GM19240 (cell line): ENCODE data around the gene CXCR6.

Experiments used
- DNase-seq: peaks from one replicate; pipeline ENCODE4 v3.0.0; 2011; ENCODE audit warnings: low spot score; ENCODE audit not compliant: insufficient read length

The CXCR6 gene

DNA sequence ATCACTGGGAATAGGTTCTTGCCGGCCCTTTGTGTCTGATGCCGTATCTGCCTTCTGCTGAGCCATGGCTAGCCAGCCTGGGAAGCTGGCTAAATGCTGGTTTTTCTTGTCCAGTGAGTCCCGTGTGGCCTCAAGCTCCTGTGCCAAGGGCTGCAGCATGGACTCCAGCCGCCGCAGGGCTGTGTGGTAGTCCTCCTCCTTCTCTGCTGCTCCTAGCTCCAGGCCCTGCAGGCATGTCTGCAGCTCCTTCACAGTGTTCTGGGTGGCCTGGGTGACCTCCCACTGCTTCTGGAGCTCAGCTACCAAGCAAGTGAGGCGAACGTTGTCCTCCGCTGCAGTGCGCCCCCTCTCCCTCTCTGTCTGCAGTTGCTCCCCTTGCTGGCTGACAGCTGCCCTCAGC, 24.9 kb downstream of the CXCR6 start:
- no peak for DNase-seq

- no peak for DNase-seq
These were observed 25.4 kb downstream of the CXCR6 start for GRCh38 chr3:45968706-45969105.

DNA sequence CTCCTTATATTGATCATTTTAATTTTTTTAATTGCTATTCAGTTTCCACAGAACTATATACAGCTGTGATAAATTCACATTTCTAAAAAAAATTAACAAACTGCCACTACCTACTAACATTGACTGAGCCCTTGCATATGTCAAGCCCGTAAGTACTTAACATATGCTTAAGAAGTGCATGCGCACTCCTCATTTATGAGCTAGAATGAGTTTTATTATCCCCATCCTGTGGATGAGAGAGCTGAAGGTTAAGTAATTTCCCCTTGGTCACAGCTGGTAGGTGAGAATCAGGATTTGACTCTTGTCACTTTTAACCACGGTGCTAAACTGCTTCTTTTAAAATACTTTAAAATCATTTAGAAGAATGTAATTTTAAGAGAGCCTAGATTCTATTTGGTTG, 25.9 kb downstream of the CXCR6 start:
- no peak for DNase-seq

DNA sequence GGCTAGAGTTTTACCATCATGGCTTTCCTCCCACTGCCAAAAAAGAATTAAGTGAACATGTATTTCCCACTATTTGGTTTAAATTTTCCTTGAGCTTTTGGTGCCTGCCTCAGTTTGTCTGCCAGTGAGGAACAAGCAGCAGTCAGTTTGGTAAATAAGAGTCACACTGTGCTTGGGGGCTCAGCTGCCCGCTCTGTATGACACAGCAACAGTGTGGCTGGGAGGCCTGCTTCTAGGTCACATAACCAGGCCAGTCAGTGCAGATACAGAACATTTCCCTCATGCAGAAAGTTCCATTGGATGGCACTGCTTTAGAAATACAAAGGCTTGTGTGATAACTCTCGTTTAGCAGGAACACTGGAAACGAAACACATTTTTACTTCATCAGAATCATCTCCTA, 26.7 kb downstream of the CXCR6 start:
- DNase-seq = no peak

DNA sequence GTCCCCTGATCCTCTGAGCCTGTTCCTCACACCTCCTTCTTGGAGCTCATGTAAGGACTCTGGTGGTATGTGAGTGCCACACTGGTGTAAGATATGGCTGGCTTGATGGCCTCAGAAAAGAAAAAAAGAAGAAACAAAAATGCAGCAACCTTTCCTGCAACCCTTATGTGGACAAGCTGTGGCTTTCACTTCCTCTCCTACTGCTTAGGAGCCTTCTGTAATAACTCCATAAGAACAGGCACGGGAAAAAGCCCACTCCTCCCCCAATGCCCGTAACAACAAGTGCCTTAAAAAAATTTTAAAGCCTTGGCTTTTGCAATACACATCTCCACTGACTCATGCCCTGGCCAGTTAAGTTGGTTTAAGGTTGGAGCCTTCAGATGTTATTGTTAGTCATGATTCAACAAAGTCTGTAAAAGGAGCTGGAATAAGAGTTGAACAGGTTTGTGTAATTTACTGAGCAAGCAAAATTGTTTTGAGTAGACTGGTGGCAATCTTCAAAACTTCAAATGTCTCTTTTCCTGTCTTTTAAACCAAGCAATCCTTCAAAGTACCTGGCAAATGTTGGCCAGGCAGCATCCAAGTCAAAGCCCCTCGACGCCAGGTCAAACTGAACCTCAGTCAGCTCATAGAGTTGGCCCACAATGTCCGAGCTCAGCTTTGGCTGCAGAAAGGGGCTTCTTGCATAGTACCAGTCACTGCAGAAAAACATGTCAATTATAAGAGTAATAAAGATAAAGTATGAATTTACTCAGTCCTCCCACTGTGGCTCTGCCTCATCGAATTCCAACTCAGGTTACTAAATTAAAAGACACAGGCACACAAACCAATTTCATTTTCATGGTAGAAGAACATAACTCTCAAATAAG, 29.5 kb downstream of the CXCR6 start:
- DNase-seq = no peak

GRCh38 chr3:45974686-45975085, 31.4 kb downstream of the CXCR6 start:
- DNase-seq = no peak

DNA sequence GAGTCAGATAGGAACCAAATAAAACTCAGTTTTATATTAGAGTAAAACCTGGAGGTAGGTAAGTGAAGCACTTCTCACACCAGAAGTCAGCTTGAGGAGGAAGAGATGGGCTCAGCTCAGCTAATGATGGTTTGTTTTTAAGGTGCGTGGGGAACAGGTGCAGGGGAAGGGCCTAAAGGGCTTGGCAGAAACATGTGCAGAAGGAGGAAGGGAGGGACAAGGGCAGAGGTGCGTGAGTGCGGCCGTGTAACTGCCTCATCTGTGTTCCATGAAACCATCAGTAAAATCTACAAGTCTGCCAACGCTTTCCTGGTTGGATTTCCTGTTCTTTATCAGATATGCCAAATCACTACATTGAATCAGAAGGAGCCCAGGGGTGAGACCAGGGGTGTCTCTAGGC, 32.4 kb downstream of the CXCR6 start:
- no peak for DNase-seq

DNA sequence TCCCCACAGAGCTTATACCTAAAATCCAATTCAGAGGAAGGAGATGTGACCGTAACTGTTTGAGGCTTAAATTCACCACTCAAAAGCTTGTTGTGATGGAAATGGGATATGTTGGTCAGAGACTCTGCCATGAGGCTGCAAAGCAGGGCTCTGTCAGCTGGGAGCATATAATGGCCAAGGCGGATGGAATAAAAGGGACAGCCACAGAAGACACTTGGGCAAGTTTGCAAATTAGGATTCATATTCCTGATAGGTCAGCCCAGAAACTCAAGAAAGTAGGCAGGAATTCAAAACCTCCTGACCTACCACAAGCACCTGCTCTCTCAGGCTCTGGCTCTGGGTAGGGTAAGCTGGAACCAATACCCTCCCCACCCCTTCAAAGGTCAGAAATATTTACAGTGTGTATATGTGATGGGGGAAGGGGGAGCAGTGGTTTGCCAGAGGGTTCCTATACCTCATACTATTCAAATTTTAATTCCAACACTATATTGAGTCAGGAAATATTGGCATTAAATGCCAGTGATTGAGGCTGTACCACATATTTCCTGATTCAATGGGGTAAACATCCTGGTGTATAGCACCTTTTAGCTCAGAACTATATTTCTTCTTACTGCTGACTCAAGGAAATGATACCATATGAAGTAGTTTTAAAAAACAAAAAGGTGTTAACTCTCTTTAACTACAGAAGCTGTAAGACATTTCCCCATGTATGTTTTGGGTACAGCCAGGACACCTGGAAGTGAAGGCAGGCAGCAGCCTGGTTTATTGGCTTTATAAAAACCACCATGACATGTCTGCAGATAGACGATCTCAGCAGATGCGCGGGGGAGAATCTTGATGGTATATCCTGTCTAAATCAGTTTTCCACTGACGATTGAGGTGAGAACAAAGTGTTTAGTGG, 33.2 kb downstream of the CXCR6 start:
- DNase-seq = no peak

DNA sequence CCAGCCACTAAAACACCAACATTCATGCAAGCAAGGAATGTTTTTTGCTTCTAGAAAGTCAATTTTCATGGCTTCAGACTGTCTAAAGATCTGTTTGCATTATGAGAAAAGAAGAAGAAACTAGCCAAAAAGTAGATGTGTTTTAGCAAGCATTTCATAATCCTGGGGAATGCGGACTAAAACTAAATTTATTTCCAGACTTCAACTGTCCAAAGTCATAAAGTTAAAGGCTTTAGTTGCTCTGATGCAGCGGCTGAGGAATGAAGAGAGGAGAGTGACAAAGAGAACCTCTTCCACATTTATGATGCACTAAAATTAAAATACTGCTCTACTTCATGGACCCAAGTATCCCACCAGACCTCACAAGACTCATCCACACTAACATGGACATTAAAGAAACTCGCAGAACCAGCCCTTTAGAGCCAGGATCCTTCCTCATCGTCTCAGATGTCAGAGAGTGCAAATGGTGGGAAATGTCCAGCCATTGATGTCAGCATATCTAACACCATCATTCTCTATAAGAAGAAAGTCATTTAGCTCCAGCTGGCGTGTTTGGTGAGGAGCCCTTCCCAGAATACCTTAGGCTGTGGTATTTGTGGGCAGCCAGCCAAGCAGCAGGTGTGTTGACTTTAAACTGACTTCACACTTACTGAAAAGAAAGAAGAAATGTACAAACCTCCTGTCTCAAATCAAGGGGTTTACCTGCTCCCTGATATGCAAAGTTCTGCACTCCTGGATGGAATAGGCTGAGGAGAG, 34.9 kb downstream of the CXCR6 start:
- DNase-seq = no peak

- no peak for DNase-seq
These were observed 36.1 kb downstream of the CXCR6 start for GRCh38 chr3:45979378-45979777.

- DNase-seq = no peak
These were observed 37.1 kb downstream of the CXCR6 start for GRCh38 chr3:45980229-45980813.

- DNase-seq = no peak
These were observed 37.6 kb downstream of the CXCR6 start for GRCh38 chr3:45980819-45981218.

DNA sequence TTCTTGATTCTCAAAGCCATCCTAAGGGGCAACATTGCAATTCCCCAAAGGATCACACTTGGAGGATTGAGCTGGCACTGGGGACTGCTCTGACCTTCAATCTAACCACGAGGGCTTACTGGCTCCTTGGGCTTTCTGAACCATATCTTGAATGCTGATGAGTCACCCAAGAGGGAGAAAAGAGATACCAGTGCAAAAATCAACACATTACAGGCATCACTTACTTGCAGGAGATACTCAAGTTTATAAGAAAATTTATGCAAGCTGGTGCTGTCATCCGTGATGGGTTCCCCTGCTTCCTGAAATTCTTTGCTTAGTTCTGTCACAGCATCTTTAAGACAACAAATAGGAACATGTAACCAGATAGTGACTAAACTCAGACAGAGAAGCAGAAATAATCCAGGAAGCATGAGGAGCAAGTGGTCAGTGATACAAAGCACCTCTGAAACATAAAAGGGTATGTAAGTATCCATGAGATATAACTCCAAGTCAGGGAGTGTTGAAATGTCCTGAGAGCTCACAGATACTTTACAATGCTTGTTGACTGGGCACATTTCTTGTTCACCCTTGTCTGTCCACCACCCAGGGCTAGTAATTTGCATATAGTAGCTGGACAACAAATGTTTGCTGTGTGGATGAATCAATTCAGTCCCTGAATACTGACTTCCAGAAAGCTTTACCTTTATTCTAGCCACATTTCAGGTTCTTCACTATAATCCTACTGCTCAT, 38.2 kb downstream of the CXCR6 start:
- DNase-seq = no peak

DNA sequence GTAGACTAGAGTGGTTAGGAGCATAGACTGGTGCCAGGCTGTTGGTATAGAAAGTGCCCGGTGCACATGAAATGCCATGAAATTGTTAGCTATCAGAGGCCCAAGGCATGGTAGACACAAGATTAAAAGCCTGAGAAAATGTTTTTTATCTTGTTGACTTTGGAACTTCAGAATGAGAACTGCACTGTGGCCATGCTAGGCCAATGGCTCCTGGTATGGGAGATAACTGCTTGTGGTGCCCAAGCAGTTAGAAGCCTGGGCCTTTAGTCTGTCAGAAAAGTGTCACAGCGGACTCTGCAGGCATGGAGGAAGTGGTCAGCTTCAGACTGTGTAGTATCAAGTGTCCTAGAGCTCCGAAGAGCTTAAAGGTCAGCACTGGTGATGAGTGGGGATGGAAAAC, 40.5 kb downstream of the CXCR6 start:
- no peak for DNase-seq

DNA sequence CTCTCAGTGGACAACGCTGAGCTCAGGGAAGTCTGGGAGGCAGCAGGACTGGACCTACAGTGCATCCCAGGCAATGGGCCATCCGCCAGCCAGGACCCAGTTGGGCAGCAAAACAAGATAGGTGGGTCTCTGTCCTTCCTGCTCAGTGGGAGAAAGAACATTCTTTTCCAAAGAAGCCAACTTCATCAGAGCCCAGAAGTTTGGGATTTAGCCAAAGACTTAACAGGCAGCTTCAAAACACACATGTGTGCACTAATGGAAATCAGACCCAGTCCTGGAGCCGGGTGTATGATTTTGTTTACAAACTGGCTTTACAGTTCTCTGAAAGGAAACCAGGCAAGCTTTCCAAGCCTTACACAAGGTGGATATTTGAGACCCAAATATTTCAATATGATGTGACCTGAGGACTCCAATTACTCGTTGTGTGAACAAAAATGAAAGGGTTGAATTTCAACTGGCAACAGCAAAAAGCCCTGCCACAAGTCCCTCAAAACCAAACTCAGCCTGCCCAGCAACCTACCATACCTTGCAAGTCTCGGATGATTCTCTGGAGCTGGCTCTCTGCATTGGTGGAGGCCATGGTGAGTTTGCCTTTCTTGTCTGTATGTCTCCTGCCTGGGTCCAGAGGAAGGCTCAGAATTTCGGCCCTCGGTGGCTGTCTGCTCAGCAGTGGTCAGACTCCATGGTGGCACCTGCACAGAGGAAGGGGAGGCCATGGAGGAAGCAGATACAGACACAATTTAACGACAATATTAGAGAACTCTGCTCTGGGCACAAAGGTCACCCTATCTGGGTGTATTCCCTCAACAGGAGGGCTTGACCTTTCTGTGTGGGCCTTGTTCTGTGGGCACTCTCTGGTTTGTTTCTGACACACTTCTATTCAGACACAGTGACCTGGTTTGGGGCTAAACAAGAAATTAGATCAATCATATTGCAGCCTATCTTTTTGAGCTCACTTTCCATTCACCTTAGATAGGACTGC, 41.4 kb downstream of the CXCR6 start:
- DNase-seq = no peak

DNA sequence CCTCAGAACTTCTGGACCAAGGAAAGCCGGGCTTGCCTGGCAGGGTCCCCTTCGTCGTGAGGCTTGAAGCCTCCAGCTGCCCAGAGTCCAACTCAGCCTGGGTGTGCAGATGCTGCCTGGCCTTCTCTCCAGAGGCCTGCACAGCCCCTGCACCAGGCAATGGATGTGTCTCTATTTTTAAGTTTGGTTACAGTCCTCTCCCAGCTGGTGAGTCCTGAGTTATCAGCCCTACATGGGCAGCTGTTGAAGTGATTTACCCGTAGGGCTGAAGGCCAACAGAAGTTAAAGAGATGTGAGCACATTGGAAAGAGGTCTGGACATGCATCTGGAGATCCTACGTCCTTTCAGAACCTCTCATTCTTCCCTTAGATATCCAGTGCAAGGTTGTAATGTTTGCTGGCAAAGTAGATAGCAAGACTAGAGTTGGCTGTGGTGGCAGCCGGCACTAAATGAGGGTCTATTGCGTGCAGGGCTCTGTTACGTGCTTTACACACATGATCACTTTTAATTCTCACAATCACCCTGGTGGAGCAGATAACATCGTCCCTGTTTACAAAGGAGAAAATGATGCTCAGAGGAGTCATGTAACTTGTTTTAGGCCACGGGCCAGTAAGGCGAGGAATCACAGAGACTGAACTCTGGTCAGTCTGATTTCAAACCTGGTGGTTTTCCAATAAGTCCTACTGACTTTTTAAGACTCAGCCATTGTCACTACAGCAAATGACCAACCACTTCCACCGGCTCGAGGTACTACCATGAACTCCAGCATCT, 42.5 kb downstream of the CXCR6 start:
- DNase-seq = no peak

DNA sequence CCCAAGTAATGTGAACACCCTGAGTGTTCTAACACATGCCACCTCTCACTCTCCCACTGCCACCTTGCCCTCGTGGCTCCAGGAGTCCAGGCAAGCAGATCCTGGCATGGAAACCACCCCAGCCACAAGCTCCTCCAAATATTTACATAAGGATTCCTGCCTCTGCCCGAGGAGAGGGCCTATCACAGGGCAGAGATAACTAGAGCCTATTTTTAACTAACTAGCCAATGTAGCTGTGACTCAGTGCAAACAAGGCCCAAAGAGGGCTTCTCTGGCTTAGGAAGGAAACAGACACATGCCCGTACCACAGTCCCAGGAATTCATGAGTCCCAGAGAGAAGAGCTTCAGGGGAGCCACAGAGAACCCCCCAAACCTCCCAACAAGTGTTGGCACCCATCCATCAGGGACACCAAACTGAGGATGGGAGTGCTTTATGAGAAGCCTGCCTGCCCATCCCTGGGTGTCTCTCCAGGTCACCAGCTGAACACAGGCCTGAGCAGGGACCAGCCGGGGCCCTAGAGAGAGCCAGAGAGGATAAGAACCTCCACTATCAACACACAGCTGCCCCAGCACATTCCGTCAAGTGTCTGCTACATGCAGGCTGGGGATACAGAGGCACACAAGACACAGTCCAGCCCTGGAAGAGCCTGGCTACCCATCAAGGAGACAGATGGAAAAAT, 43.2 kb downstream of the CXCR6 start:
- no peak for DNase-seq
